HG03139 (cell line): Measurements from ENCODE around the gene DIP2C.
"Not testable (repeated sequence)": the region's sequence is repeated elsewhere in the genome, so short reads cannot be mapped to it uniquely, and the experiment has no call there.

Source experiments
- ATAC-seq: cut with Tn5 transposase; IDR thresholded peaks from one replicate; pipeline ENCODE4 v1.9.1; 2021; ENCODE audit not compliant: unreplicated experiment

DIP2C gene

GRCh38 chr10:435397-435796 lies 254.1 kb downstream of the DIP2C start:
- no peak for ATAC-seq

- no peak for ATAC-seq
These were observed 259.8 kb downstream of the DIP2C start for GRCh38 chr10:429696-430095.

GRCh38 chr10:427761-428519 lies 261.5 kb downstream of the DIP2C start:
- ATAC-seq, result no peak

GRCh38 chr10:425365-425764 lies 264.1 kb downstream of the DIP2C start:
- not testable (repeated sequence) for ATAC-seq

GRCh38 chr10:424724-425123 lies 264.7 kb downstream of the DIP2C start:
- not testable (repeated sequence) for ATAC-seq

GRCh38 chr10:423178-423577 lies 266.3 kb downstream of the DIP2C start:
- ATAC-seq, result no peak

- no peak for ATAC-seq
These were observed 266.8 kb downstream of the DIP2C start for GRCh38 chr10:422675-423074.

GRCh38 chr10:422241-422640 lies 267.2 kb downstream of the DIP2C start:
- no peak for ATAC-seq

- ATAC-seq, result no peak
These were observed 268.3 kb downstream of the DIP2C start for GRCh38 chr10:421170-421569.

GRCh38 chr10:420154-421121 lies 269.0 kb downstream of the DIP2C start:
- ATAC-seq, result no peak

- no peak for ATAC-seq
These were observed 270.6 kb downstream of the DIP2C start for GRCh38 chr10:418894-419293.

GRCh38 chr10:418226-418625 lies 271.2 kb downstream of the DIP2C start:
- ATAC-seq, result no peak

GRCh38 chr10:416091-416515 lies 273.4 kb downstream of the DIP2C start:
- no peak for ATAC-seq

GRCh38 chr10:413662-414071 lies 275.8 kb downstream of the DIP2C start:
- ATAC-seq, result no peak

GRCh38 chr10:412109-412508 lies 277.4 kb downstream of the DIP2C start:
- ATAC-seq, result no peak

- no peak for ATAC-seq
These were observed 277.9 kb downstream of the DIP2C start for GRCh38 chr10:411603-412002.

- no peak for ATAC-seq
These were observed 279.9 kb downstream of the DIP2C start for GRCh38 chr10:409408-410040.

GRCh38 chr10:408236-408635 lies 281.2 kb downstream of the DIP2C start:
- no peak for ATAC-seq

GRCh38 chr10:406976-407375 lies 282.5 kb downstream of the DIP2C start:
- ATAC-seq, result no peak

GRCh38 chr10:405648-406047 lies 283.8 kb downstream of the DIP2C start:
- no peak for ATAC-seq

GRCh38 chr10:404991-405390 lies 284.5 kb downstream of the DIP2C start:
- ATAC-seq, result no peak
